ENCODE results near the gene HDAC4. TPM values are rescaled to one million over a fixed set of nuclear protein-coding genes. Genes with fewer than 3 reads are reported as not detected.

Gene HDAC4
- total RNA-seq, 1 experiment from 2014 or later, result 47.6 TPM

DNA sequence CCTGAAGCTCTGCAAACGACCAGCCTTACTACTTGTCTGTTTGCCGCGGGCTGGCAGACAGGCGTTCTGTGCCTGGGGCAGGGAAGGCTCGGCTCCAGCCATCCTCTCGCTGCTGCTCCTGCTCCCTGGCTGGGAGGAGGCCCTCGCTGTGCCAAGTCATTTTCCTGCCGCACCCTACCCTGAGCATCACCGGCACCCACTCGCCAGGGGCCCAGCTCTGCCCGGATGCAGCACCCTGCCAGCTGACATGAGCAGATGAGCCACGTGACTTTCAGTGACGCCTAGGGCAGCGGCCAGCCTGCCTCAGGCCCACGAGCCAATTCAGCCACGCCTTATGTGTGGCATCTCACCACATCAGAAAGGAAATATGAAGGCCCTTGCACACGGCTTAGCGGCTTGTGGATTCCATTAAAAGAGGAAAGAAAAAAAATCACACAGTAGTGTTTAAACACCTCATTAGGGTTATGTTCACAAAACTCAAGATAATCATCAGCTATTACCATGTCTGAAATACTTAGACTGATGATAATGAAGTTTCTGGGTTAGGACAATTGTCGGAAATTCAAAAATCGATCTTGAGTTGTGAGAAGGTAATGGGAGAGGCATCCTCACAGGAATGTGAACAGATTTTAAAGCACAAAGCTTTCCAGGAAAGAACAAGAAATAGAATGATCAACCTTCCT is 302.4 kb downstream of the HDAC4 start:
- Histone ChIP-seq H3K4me3 (replicated peaks in 1 of 2; ENCODE audit: low read depth in 1 of 2, low read length in 2 of 2) (no peak overlapping the region), H3K79me2 (ENCODE audit: insufficient read depth, low read length) (no peaks in the 10 kb centered on the region), H3K36me3 (ENCODE audit: control insufficient read depth in 1 of 2, insufficient read depth in 2 of 2, low read length in 2 of 2) (peaks cover 0 to 4% of the 10 kb centered on the region in 2 experiments; a peak in 1 of 4 replicates), H3K9me3 (ENCODE audit: control insufficient read depth in 1 of 2, insufficient read depth in 1 of 2, low read depth in 1 of 2, low read length in 2 of 2) (no peaks in the 10 kb centered on the region), H4K20me1 (ENCODE audit: insufficient read depth) (no peaks in the 10 kb centered on the region), H3K27me3 (ENCODE audit: insufficient read depth, low read length) (no peaks in the 10 kb centered on the region), H3K27ac (ENCODE audit: low read depth, low read length) (no peak overlapping the region), H3K4me1 (ENCODE audit: control insufficient read depth in 1 of 2, insufficient read depth in 2 of 2, low read length in 2 of 2) (no peaks in the 10 kb centered on the region), H2AFZ (ENCODE audit: low read depth, low read length, poor library complexity, severe bottlenecking) (no peak overlapping the region), H3K4me2 (ENCODE audit: low read length) (no peak overlapping the region), H3K9me2 (ENCODE audit: insufficient read depth) (no peaks in the 10 kb centered on the region), H3K9ac (ENCODE audit: low read length) (no peak overlapping the region)
- TF ChIP-seq CEBPB (IDR thresholded peaks at IDR 0.05; ENCODE audit: low read depth), result no peak
- no peak for TF ChIP-seq POLR2AphosphoS5 (IDR thresholded peaks at IDR 0.05; ENCODE audit: low read depth, low read length)
- no peak for TF ChIP-seq ZNF274 (IDR thresholded peaks at IDR 0.05; ENCODE audit: low read depth, low read length)
- TF ChIP-seq SRF (IDR thresholded peaks at IDR 0.05; ENCODE audit: low read depth), result no peak
- no peak for TF ChIP-seq ATF3 (IDR thresholded peaks at IDR 0.05)
- TF ChIP-seq CBX3 (IDR thresholded peaks at IDR 0.05; ENCODE audit: low read depth), result no peak
- TF ChIP-seq CTCF (IDR thresholded peaks at IDR 0.05 in 2 of 3, conservative IDR thresholded peaks at IDR 0.05 in 1 of 3; ENCODE audit: borderline replicate concordance in 1 of 3, insufficient read depth in 1 of 3, low read depth in 2 of 3, low read length in 2 of 3), result no peak
- no peak for TF ChIP-seq EZH2phosphoT487 (IDR thresholded peaks at IDR 0.05; ENCODE audit: borderline replicate concordance)
- no peak for TF ChIP-seq SP1 (IDR thresholded peaks at IDR 0.05; ENCODE audit: low read depth)
- TF ChIP-seq TCF7L2 (IDR thresholded peaks at IDR 0.05; ENCODE audit: borderline replicate concordance, extremely low read depth, insufficient read depth, insufficient read length), result no peak
- no peak for TF ChIP-seq YY1 (IDR thresholded peaks at IDR 0.05; ENCODE audit: extremely low read depth, insufficient replicate concordance, low read depth, low read length)
- no peak for TF ChIP-seq ZFX (IDR thresholded peaks at IDR 0.05)
- TF ChIP-seq FOSL1 (IDR thresholded peaks at IDR 0.05; ENCODE audit: low read depth), result no peak
- ATAC-seq (no peak), DNase-seq (ENCODE audit: low read depth, low spot score) (no peak)
- POLR2A ChIA-PET, result no interaction called here
- CTCF ChIA-PET, result no interaction called here
- BruUV-seq (replicated peaks), result no TSS peak
- RAD21 ChIA-PET (ENCODE audit: low non-redundant PET in 1 of 2, low total read pairs in 2 of 2, uncharacterized antibody in 2 of 2, unreplicated experiment in 2 of 2), result no interaction called here
- intact Hi-C loops (cut with micrococcal nuclease), result no loop called here
